ENCODE data around the gene LIPA. TPM values are rescaled to one million over a fixed set of nuclear protein-coding genes. Genes with fewer than 3 reads are reported as not detected.
A peak's percentile ranks its signal among the peaks of the same experiment; 100 is the strongest.

Gene LIPA
- total RNA-seq, 2 donors from 2014 or later: 17.7 to 18.4 TPM

GRCh38 chr10:89278034-89278535 lies 26.5 kb upstream of the LIPA start:
- Histone ChIP-seq H3K4me1 (ENCODE audit: control insufficient read depth, insufficient read depth, low read length) (peaks cover 14% of the 10 kb centered on the region), H3K9ac (ENCODE audit: extremely low read depth, low read length, poor library complexity, severe bottlenecking) (no peak overlapping the region), H3K4me3 (ENCODE audit: low read length) (peak overlapping the region; percentile 46), H3K27me3 (ENCODE audit: control insufficient read depth, insufficient read depth, low read length, poor library complexity, severe bottlenecking) (no peaks in the 10 kb centered on the region), H3K9me3 (ENCODE audit: control insufficient read depth, low read length) (no peaks in the 10 kb centered on the region), H3K36me3 (ENCODE audit: control insufficient read depth, insufficient read depth, low read length) (no peaks in the 10 kb centered on the region), H3K27ac (ENCODE audit: low read depth, low read length) (no peak overlapping the region)
- no peaks in the 10 kb centered on the region for H3K36me3 Mint-ChIP-seq (ENCODE audit: low read depth)
- H3K4me1 Mint-ChIP-seq: peaks cover 52% of the 10 kb centered on the region
- no peak for TF ChIP-seq CTCF (conservative IDR thresholded peaks at IDR 0.05)
- DNase-seq: no peak
- no peaks in the 10 kb centered on the region for H3K27me3 Mint-ChIP-seq (ENCODE audit: insufficient read depth)
- H3K27ac Mint-ChIP-seq: peak overlapping the region; percentile 67
- H3K9me3 Mint-ChIP-seq: no peaks in the 10 kb centered on the region
- H3K4me3 Mint-ChIP-seq: peak overlapping the region; percentile 10
- WGBS, 2 experiments (ENCODE audit: insufficient coverage in 1 of 2, insufficient read length in 1 of 2): 50% methylated on average over 1 of the region's 1 CpG; no CpG with 5 or more reads in 1 of the 2 experiments

- H3K27ac Mint-ChIP-seq: no peak overlapping the region
- DNase-seq: no peak
Measured at GRCh38 chr10:89275383-89275782, 23.8 kb upstream of the LIPA start.

GRCh38 chr10:89274928-89275327 lies 23.4 kb upstream of the LIPA start:
- Mint-ChIP-seq H3K4me3 (no peak overlapping the region), H3K9me3 (no peaks in the 10 kb centered on the region), H3K4me1 (peaks cover 48% of the 10 kb centered on the region), H3K27ac (no peak overlapping the region), H3K36me3 (ENCODE audit: low read depth) (no peaks in the 10 kb centered on the region), H3K27me3 (ENCODE audit: insufficient read depth) (no peaks in the 10 kb centered on the region)
- H3K27me3 ChIP-seq (ENCODE audit: control insufficient read depth, insufficient read depth, low read length, poor library complexity, severe bottlenecking): no peaks in the 10 kb centered on the region
- H3K27ac ChIP-seq (ENCODE audit: low read depth, low read length): no peak overlapping the region
- WGBS, 2 experiments (ENCODE audit: insufficient coverage in 1 of 2, insufficient read length in 1 of 2): 74 to 75% methylated on average over 3 of the region's 3 CpGs
- H3K9ac ChIP-seq (ENCODE audit: extremely low read depth, low read length, poor library complexity, severe bottlenecking): no peak overlapping the region
- H3K36me3 ChIP-seq (ENCODE audit: control insufficient read depth, insufficient read depth, low read length): no peaks in the 10 kb centered on the region
- H3K9me3 ChIP-seq (ENCODE audit: control insufficient read depth, low read length): no peaks in the 10 kb centered on the region
- DNase-seq: no peak
- TF ChIP-seq CTCF (conservative IDR thresholded peaks at IDR 0.05): no peak
- no peak overlapping the region for H3K4me3 ChIP-seq (ENCODE audit: low read length)
- peaks cover 14% of the 10 kb centered on the region for H3K4me1 ChIP-seq (ENCODE audit: control insufficient read depth, insufficient read depth, low read length)

More at GRCh38 chr10:89275383-89275782, 23.8 kb upstream of the LIPA start:
- WGBS, 2 experiments (ENCODE audit: insufficient coverage in 1 of 2, insufficient read length in 1 of 2): 92 to 94% methylated on average over 3 to 6 of the region's 6 CpGs
- Mint-ChIP-seq H3K9me3 (no peaks in the 10 kb centered on the region), H3K36me3 (ENCODE audit: low read depth) (no peaks in the 10 kb centered on the region), H3K4me1 (peaks cover 50% of the 10 kb centered on the region), H3K27me3 (ENCODE audit: insufficient read depth) (no peaks in the 10 kb centered on the region), H3K4me3 (no peak overlapping the region)
- Histone ChIP-seq H3K9ac (ENCODE audit: extremely low read depth, low read length, poor library complexity, severe bottlenecking) (no peak overlapping the region), H3K36me3 (ENCODE audit: control insufficient read depth, insufficient read depth, low read length) (no peaks in the 10 kb centered on the region), H3K9me3 (ENCODE audit: control insufficient read depth, low read length) (no peaks in the 10 kb centered on the region), H3K4me1 (ENCODE audit: control insufficient read depth, insufficient read depth, low read length) (peaks cover 14% of the 10 kb centered on the region), H3K27ac (ENCODE audit: low read depth, low read length) (no peak overlapping the region), H3K4me3 (ENCODE audit: low read length) (no peak overlapping the region), H3K27me3 (ENCODE audit: control insufficient read depth, insufficient read depth, low read length, poor library complexity, severe bottlenecking) (no peaks in the 10 kb centered on the region)
- TF ChIP-seq CTCF (conservative IDR thresholded peaks at IDR 0.05): no peak
